ENCODE data around the gene NABP2.

DNA sequence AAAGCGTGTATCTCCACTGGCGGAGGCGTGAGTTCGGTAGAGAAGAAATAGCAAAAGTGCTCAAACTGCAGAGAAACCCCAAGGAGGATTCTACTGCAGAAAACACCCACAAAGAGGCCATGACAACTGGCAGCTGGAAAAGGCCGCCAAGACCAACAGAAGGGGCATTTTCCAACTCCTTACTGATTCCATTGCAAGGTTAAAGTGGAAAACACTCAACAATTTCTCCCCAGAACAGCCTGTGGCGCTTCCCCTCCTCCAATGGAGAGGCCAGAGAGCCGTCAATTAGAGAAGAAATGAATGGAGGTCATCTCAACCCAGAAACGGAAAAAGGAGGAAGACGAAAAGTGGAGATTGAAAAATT, 34.7 kb downstream of the NABP2 start:
- TF ChIP-seq, protein P1, sequence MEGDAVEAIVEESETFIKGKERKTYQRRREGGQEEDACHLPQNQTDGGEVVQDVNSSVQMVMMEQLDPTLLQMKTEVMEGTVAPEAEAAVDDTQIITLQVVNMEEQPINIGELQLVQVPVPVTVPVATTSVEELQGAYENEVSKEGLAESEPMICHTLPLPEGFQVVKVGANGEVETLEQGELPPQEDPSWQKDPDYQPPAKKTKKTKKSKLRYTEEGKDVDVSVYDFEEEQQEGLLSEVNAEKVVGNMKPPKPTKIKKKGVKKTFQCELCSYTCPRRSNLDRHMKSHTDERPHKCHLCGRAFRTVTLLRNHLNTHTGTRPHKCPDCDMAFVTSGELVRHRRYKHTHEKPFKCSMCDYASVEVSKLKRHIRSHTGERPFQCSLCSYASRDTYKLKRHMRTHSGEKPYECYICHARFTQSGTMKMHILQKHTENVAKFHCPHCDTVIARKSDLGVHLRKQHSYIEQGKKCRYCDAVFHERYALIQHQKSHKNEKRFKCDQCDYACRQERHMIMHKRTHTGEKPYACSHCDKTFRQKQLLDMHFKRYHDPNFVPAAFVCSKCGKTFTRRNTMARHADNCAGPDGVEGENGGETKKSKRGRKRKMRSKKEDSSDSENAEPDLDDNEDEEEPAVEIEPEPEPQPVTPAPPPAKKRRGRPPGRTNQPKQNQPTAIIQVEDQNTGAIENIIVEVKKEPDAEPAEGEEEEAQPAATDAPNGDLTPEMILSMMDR (IDR thresholded peaks at IDR 0.05), result no peak
- no peak for TF ChIP-seq POLR2A (IDR thresholded peaks at IDR 0.05)

Data from testis (tissue), 2 donors.